GM12874 (cell line): ENCODE results near the gene CTTN.

Experiments
- TF ChIP-seq, protein P1 (sequence below): IDR thresholded peaks from 2 replicates; pipeline ENCODE4 v1.5.1; 2011; ENCODE audit warnings: low read depth, mild to moderate bottlenecking, control low read depth, low read length, moderate library complexity; ENCODE audit not compliant: insufficient read depth

Gene CTTN

DNA sequence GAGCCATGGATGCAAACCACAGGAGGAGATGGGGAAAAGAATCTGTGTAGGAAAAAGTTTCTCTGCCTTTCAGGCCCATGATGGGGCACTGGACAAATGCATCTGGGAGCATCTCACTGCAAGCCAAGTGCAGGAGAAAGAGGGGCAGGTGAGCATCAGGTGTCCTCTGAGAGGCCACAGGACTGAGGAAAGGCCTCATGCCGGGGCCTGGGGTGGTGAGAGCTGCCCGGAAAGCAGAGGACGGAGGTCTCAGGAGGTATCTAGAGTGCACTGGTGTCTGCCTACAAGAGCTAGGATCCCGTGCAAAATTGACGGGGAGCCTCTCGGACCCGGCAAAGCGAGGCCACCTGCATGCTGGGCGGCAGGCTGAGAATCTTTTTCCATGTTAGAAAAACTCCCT is 73.9 kb downstream of the CTTN start:
- TF ChIP-seq, protein P1, sequence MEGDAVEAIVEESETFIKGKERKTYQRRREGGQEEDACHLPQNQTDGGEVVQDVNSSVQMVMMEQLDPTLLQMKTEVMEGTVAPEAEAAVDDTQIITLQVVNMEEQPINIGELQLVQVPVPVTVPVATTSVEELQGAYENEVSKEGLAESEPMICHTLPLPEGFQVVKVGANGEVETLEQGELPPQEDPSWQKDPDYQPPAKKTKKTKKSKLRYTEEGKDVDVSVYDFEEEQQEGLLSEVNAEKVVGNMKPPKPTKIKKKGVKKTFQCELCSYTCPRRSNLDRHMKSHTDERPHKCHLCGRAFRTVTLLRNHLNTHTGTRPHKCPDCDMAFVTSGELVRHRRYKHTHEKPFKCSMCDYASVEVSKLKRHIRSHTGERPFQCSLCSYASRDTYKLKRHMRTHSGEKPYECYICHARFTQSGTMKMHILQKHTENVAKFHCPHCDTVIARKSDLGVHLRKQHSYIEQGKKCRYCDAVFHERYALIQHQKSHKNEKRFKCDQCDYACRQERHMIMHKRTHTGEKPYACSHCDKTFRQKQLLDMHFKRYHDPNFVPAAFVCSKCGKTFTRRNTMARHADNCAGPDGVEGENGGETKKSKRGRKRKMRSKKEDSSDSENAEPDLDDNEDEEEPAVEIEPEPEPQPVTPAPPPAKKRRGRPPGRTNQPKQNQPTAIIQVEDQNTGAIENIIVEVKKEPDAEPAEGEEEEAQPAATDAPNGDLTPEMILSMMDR = no peak

DNA sequence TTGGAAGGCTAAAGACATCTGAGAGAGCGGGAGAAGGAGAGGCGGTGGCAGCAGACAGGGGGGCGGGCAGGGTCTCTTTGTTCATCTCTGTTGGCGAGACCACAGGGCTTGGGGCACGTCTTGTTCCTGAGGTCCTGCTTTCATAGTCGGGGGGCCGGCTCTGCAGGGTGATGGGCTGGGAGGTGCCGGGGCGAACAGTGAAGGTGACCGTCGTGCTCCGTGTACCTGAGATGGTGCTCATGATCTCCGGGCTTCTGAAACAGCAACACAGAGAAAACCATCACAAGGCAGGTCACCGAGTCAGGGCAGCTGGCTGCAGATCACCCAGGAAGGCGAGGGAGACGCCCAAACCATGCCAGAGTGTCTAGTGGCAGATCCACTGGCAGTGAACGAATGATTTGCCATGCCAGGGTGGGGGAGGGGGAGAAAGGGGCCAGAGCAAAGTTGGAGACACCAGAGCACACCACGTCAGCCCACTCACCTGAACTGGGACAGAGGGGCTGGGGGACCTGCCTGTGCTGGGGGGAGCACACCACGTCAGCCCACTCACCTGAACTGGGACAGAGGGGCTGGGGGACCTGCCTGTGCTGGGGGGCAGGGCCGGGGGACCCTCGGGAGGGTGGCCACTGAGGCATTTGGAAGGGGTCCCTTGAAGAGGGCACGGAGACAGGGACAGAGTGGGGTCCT is 75.0 kb downstream of the CTTN start:
- TF ChIP-seq, protein P1 = no peak

DNA sequence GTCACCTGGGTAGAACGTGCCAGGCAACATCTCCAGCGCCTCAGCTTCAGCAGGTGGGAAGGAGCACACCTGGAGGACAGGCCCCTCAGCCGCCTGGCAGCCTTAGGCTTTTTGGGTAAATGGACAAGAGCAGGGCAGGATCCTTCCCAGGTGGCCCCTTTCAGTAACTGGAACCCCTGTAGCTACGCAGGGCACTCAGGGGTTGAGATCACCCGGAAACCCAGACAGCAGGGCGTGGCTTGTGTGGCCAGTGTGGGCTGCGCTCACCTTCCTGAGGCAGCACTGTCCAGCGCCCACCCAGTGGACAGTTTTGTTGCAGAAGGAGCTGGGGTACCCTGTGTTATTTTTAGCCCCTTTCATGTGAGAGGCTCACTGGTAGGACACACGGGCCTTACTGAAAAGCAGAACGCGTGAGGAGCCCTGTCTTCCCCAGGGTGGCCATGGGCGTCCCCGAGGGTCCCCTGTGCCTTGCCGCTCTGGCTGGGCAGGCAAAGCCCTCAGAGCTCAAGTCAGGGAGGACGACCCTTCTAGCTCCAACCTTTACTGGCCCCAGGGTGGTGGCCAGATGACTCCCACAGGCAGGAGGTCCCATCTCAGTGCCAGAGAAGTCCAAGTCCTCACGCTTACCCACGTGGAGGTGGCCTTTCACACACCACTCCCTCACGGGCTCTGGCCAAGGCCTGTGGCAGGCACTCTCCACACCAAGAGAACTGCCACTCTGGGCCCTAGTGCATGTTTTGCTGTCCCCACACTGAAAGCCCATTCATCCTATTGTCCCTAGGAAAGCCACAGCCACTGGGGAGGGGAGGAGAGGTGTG is 75.8 kb downstream of the CTTN start:
- TF ChIP-seq, protein P1 = no peak

DNA sequence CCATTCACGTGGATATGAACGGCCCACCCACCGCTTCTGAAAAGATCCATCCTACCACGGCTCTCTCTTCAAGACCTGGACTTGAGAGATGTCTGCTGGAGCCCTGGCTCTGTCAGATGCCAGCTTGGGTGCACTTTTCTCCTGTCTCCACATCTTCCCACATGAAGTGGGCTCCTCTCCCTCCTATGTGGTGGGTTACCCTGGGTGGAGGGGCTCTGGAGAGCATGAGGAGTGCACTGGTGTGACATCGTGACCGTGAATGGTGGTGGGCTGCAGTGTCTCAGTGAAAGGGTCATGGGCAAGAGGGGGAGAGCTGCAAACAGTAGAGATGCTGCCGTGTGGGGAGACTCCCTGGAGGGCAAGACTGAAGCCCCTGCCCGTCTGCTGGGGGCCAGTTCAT is 76.4 kb downstream of the CTTN start:
- TF ChIP-seq, protein P1 = no peak

DNA sequence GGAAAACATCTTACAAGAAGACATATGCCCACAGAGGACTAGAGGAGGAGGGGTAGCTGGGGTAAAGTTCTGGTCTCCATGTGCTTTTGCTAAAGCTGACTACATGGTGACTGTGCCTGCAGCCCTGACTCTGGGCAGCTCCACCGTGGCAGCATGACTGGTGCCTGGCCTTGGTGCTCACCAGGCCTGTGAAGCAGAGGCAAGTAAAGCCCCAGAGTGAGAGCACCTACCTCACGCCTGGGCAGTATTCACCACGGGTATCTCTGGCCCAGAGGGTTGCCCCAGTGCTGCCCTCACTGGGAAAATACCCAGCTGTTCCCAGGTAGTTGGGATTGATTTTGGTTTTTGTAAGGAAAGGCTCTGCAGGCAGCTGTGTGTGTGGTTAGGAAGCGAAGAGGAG is 78.3 kb downstream of the CTTN start:
- TF ChIP-seq, protein P1 = no peak

DNA sequence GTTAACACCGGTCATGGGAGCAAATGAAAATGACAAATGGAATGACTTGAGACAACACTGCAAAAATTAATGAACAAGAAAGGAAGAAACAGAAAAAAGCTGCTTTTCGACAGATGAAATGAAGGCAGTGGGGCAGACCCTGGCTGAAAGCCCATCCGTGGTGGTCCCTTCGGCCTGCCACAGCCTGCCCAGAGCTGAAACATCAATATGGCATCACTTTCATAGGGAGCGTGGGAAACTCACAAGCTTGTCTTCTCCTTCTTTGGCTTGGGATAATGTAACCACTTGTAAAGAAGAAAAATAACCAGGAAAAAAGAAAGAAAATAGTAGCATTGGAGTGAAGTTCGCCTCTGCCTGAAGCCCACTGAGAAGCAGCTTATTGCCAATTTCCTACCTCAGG is 78.8 kb downstream of the CTTN start:
- TF ChIP-seq, protein P1 = no peak

DNA sequence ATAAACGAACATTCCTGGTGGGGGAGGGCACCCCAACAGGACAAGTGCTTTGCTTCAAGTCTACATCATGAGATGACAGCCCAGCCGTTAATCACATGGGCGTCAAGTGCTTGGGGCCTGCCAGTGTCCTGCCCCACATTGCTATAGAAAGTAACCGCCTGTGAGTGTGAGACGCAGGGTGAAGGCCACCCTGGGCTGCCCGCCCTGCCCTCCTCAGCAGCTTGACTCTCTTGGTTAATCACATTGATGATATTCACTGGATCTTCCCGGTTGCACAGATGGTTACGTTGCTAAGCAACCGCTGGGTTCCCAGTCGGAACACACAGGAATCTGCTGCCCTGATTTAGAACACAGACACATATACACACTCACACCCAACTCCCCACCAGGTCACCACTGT is 79.3 kb downstream of the CTTN start:
- TF ChIP-seq, protein P1 = no peak
